IPS DF 6.9 (cell line): ENCODE measurements around the gene CFAP69.
"Not testable (repeated sequence)": the region's sequence is repeated elsewhere in the genome, so short reads cannot be mapped to it uniquely, and the experiment has no call there.

ENCODE experiments used
- DNase-seq: peaks from one replicate; pipeline ENCODE4 v3.0.0-alpha.2; 2013; ENCODE audit warnings: low read depth, low spot score
- H3K27ac ChIP-seq: one replicate; pipeline ENCODE4 v1.5.1; 2013; ENCODE audit warnings: low read length, control low read depth
- H3K27me3 ChIP-seq: 2 replicates; pipeline ENCODE4 v1.6.1; 2013; ENCODE audit warnings: mild to moderate bottlenecking, low read length; ENCODE audit not compliant: control insufficient read depth, insufficient read depth
- H3K36me3 ChIP-seq: 2 replicates; pipeline ENCODE4 v1.6.1; 2013; ENCODE audit warnings: low read length; ENCODE audit not compliant: control insufficient read depth, insufficient read depth
- H3K4me1 ChIP-seq: 2 replicates; pipeline ENCODE4 v1.6.1; 2013; ENCODE audit warnings: low read length; ENCODE audit not compliant: control insufficient read depth, insufficient read depth
- H3K4me3 ChIP-seq: 2 replicates; pipeline ENCODE4 v1.5.1; 2013; ENCODE audit warnings: mild to moderate bottlenecking, low read length
- H3K9me3 ChIP-seq: 2 replicates; pipeline ENCODE4 v1.6.1; 2013; ENCODE audit warnings: low read length, inconsistent platforms; ENCODE audit not compliant: control insufficient read depth, insufficient read depth
- WGBS: extraction: QIAGEN DNeasy Blood & Tissue Kit; methylation state at CpG from one replicate; pipeline ENCODE4 v1.1.7; 2013; ENCODE audit warnings: mixed read lengths, missing lambda C conversion rate; ENCODE audit not compliant: insufficient read length, insufficient coverage; 5-methylcytosine and 5-hydroxymethylcytosine counted together

The CFAP69 gene

GRCh38 chr7:90337106-90337505 lies 92.1 kb downstream of the CFAP69 start:
- no peaks in the 10 kb centered on the region for H3K9me3 ChIP-seq
- no peak for DNase-seq
- H3K4me3 ChIP-seq = no peak overlapping the region

DNA sequence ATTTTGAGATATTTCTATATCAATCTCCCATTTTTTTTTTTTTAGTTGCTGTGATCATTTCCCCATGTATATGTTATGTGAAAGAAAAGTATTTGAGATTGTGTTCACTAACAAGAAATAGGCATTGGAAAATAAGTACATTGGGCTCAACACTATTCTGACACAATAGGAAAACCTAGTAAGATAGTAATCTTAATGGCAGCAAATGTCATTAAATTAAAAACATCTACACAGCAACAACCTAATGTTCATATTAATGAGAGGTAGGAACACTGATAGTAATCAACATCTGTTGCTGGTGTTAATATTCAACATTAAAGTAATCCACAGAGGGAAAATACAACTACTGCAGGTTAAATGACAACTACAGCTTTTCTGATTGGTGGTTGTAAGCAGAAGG lies 100.0 kb downstream of the CFAP69 start:
- DNase-seq = no peak
- Histone ChIP-seq H3K4me3 (no peak overlapping the region), H3K27ac (no peak overlapping the region), H3K36me3 (no peaks in the 10 kb centered on the region), H3K4me1 (no peaks in the 10 kb centered on the region), H3K27me3 (no peaks in the 10 kb centered on the region), H3K9me3 (no peaks in the 10 kb centered on the region)

More at GRCh38 chr7:90337106-90337505, 92.1 kb downstream of the CFAP69 start:
- Histone ChIP-seq H3K27me3 (no peaks in the 10 kb centered on the region), H3K36me3 (no peaks in the 10 kb centered on the region), H3K27ac (no peak overlapping the region), H3K4me1 (no peaks in the 10 kb centered on the region)

DNA sequence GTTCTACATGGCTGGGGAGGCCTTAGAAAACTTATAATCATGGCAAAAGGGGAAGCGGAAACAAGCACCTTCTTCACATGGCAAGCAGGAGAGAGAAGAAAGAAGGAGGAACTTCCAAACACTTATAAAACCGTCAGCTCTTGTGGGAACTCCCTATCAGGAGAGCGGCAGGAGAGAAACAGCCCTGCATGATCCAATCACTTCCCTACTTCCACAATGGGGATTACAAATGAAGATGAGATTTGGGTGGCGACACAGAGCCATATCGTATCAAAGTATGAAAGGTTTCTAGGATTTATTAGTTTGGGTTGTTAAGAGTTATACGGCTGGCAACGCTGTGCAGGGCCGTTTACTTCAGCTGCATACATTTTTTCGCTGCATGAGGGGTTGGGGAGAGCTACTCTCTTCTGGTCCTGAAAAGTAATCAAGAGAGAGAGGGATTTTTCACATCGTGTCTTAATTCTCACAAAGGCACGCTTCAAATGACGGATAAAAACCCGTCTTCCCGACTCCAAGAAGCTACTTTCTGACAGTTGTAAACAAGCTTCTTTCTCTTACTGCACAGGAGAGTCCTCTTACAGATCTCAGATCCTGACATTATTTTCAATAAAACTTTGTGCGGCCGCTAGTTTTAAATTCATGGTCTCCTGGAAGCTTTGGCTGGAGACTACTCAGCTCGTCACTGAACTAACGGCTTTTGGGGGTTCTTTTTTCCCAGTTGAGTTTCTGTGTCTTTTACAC lies 100.8 kb downstream of the CFAP69 start:
- Histone ChIP-seq H3K4me1 (no peaks in the 10 kb centered on the region), H3K36me3 (no peaks in the 10 kb centered on the region), H3K9me3 (no peaks in the 10 kb centered on the region), H3K27ac (no peak overlapping the region), H3K4me3 (peak overlapping the region; percentile 83; the same call in 1 of the 2 replicates), H3K27me3 (no peaks in the 10 kb centered on the region)
- no peak for DNase-seq
- no CpG with 5 or more reads among the region's 18 CpGs for WGBS

- no peak within 1 kb of the TSS for H3K27ac ChIP-seq
- H3K9me3 ChIP-seq = no peaks in the 10 kb centered on the region
- WGBS = no CpG with 5 or more reads among the region's 37 CpGs
- H3K4me3 ChIP-seq = peak within 1 kb of the TSS; percentile 83
- peak; percentile 88 for DNase-seq
- no peaks in the 10 kb centered on the region for H3K4me1 ChIP-seq
- no peaks in the 10 kb centered on the region for H3K27me3 ChIP-seq
- no peaks in the 10 kb centered on the region for H3K36me3 ChIP-seq
Observed at GRCh38 chr7:90346336-90347125, 101.6 kb downstream of the CFAP69 start, which contains the start of gene GTPBP10. GTPBP10 (plus strand) TSS chr7:90346716; CDS start chr7:90346742, 26 bp downstream.

DNA sequence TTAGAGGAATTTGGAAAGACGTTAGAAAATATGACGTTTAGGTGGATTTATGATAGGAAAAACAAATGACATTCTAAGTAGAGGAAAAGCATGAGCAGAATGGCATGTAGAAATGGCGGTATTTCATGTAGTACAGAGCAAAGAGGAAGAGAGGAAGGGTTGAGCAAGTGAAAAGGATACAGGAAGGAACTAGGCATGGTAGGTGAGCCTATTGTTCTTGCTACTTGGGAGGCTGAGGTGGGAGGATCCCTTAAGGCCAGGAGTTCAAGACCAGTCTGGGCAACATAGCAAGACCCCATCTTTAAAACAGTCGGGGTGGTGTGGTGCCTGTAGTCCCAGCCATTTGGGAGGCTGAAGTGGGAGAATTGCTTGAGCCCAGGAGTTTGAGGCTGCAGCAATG lies 102.8 kb downstream of the CFAP69 start:
- no peaks in the 10 kb centered on the region for H3K27me3 ChIP-seq
- no peaks in the 10 kb centered on the region for H3K4me1 ChIP-seq
- H3K4me3 ChIP-seq = no peak overlapping the region
- no peak for DNase-seq
- H3K36me3 ChIP-seq = no peaks in the 10 kb centered on the region
- H3K9me3 ChIP-seq = no peaks in the 10 kb centered on the region
- H3K27ac ChIP-seq = no peak overlapping the region
- WGBS = 100% methylated on average over 2 of the region's 4 CpGs

- Histone ChIP-seq H3K36me3 (no peaks in the 10 kb centered on the region), H3K9me3 (no peaks in the 10 kb centered on the region), H3K4me3 (no peak overlapping the region), H3K27me3 (no peaks in the 10 kb centered on the region), H3K27ac (no peak overlapping the region), H3K4me1 (no peaks in the 10 kb centered on the region)
- DNase-seq = no peak
- no CpG with 5 or more reads among the region's 4 CpGs for WGBS
Observed at GRCh38 chr7:90349305-90349704, 104.3 kb downstream of the CFAP69 start.

GRCh38 chr7:90350032-90350431 lies 105.1 kb downstream of the CFAP69 start:
- not testable (repeated sequence) for H3K4me1 ChIP-seq, H3K27me3 ChIP-seq, H3K4me3 ChIP-seq, H3K27ac ChIP-seq, DNase-seq, H3K36me3 ChIP-seq, H3K9me3 ChIP-seq
- WGBS = no CpG with 5 or more reads among the region's 3 CpGs

DNA sequence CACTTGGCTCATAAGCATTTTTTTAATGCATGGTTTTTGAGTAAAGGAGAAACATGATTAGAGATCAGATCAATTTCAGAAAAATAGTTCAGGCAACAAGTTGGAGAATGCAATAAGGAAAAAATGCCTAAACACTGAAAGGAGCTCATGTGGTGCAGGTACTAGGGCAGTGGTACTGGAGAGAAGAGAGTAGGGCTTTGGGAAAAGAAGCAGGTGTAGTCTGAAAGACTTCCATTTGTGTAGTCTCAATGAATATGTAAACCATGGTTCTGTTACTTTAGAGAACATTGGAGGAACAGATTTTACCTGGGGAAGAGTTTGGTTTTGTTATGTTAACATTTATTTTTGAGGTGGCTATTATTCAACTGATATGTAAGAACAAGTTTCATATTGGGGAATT lies 107.0 kb downstream of the CFAP69 start:
- H3K4me1 ChIP-seq = no peaks in the 10 kb centered on the region
- H3K9me3 ChIP-seq = no peaks in the 10 kb centered on the region
- no peaks in the 10 kb centered on the region for H3K27me3 ChIP-seq
- no peaks in the 10 kb centered on the region for H3K36me3 ChIP-seq
- H3K4me3 ChIP-seq = no peak overlapping the region
- H3K27ac ChIP-seq = no peak overlapping the region
- no peak for DNase-seq
